Transverse colon (tissue), 3 donors: ENCODE data around the gene OXNAD1.

Experiments
- CTCF ChIP-seq, 5 experiments: fragments of 200-600 bp in 3 of 5; fragments of 450-650 bp in 2 of 5; sonication (generic) in 3 of 5; IDR thresholded peaks; 1 replicate in 2 of 5; 2 replicates in 3 of 5; pipeline ENCODE4 v1.5.1; 2016 to 2017; ENCODE audit warnings: antibody characterized with exemption in 5 of 5, inconsistent platforms in 3 of 5, mild to moderate bottlenecking in 2 of 5, moderate library complexity in 1 of 5
- POLR2A ChIP-seq: fragments of 450-650 bp; IDR thresholded peaks from one replicate; pipeline ENCODE4 v1.6.1; 2016; ENCODE audit warnings: antibody characterized with exemption, mild to moderate bottlenecking, moderate library complexity

GRCh38 chr3:16231983-16232382 lies 33.0 kb upstream of the OXNAD1 start:
- TF ChIP-seq POLR2A (no peak), CTCF (IDR thresholded peaks at IDR 0.05) (no peak)
